ENCODE data around the gene LRRC43.
A peak's percentile ranks its signal among the peaks of the same experiment; 100 is the strongest.

Gene LRRC43, protein sequence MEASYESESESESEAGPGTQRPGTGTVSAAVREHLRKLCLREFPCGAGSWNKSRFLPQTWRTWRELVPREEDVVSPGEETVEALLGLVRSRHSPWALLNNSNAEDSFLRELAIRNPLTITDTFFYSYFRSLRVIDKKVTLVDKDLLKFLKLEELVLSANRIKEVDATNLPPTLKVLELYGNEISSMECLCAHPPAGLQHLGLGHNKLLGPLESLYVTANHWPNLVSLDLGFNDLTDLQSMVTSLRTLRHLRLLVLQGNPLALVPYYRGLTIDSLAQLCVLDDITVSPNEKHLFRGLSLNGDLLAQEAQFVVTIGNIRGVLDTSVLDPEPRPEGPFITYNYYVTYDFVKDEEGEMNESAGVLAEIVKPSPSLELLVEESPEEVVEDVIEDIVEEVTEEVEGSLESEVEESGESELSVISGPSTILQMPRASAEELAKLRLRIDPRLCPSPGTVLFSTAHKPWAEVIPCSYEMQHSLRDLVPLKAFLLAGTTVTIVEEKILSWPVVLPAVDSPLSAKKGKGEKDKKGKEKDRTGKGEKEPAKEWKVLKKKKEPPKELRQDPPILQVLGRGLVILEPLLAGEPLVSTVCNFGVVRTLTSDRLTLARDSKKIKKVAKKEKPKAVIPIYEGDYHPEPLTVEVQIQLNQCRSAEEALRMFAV

GRCh38 chr12:122182887-122183587 lies at the start of gene LRRC43:
LRRC43 (plus strand) TSS chr12:122183123; CDS start chr12:122183145, 22 bp downstream.
- peak; percentile 23 for DNase-seq

DNA sequence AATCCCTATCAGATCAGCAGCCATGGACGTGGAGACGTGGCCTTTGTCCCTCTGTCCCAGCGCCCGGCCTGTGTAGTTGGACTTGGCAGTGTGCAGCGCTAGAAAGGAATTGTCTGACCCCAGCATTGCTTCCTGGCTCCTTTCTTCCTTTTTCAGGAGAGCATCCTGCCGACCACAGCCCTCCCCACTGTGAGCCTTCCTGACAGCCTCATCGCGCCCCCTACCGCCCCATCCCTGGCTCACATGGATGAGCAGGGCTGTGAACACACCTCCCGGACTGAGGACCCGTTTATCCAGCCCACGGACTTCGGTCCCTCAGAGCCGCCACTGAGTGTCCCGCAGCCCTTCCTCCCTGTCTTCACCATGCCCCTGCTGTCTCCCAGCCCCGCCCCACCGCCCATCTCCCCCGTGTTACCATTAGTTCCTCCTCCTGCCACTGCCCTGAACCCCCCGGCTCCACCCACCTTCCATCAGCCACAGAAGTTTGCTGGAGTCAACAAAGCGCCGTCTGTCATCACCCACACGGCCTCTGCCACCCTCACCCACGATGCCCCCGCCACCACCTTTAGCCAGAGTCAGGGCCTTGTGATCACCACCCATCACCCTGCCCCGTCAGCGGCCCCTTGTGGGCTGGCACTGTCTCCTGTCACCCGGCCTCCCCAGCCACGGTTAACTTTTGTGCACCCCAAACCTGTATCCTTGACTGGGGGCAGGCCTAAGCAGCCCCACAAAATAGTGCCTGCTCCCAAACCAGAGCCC lies 49.6 kb upstream of the LRRC43 start:
- DNase-seq, result no peak

- DNase-seq, result no peak
Measured at GRCh38 chr12:122135437-122136031, 47.4 kb upstream of the LRRC43 start.

DNA sequence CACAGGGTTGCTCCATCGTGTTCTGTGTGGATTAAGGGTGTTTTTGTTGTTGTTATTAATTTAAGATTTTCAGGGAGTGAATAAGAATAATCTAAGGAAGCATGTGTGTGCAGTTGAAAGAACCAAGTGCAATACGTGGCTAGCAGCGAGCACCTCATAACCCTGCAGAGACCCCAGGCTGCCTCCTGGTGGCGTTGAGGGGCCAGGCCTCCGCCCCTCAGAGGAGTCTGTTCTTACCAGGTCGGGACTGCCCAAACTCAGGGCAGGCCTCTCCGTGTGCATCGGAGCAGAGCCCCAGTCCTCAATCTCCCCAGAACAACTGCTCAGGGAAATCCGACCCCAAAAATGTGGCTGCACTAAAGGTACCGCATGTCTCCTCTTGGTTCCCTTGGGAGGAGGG lies 45.7 kb upstream of the LRRC43 start:
- DNase-seq, result no peak

- DNase-seq, result no peak
Measured at GRCh38 chr12:122137681-122138080, 45.2 kb upstream of the LRRC43 start.

DNA sequence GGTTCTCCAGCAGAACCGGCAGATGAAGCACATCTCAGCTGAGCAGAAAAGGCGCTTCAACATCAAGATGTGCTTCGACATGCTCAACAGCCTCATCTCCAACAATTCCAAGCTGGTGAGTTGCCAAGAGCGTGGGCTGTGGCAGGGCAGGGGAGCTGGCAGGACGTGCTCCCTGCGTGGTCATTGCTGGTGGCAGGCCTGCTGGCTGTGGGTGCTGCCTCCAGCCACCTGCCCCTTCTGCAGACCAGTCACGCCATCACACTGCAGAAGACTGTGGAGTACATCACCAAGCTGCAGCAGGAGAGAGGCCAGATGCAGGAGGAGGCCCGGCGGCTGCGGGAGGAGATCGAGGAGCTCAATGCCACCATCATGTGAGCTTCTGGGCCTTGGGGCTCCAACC lies 44.7 kb upstream of the LRRC43 start:
- no peak for DNase-seq

DNA sequence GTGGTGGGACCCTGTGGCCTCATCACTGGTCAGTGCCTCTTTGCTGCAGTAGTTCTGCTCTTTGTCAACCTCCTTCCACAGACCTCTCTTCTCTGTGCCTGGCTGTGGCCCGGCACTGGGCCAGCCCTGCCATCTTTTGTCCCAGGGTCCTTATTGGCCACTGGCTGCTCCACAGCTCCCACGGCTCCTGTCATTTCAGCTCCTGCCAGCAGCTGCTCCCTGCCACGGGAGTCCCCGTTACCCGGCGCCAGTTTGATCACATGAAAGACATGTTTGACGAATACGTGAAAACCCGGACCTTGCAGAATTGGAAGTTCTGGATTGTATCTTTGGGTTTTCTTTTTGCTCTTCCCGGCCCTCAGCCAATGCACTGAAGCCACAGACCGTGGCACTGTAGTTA lies 44.3 kb upstream of the LRRC43 start:
- no peak for DNase-seq

GRCh38 chr12:122139266-122139665 lies 43.7 kb upstream of the LRRC43 start:
- no peak for DNase-seq

DNA sequence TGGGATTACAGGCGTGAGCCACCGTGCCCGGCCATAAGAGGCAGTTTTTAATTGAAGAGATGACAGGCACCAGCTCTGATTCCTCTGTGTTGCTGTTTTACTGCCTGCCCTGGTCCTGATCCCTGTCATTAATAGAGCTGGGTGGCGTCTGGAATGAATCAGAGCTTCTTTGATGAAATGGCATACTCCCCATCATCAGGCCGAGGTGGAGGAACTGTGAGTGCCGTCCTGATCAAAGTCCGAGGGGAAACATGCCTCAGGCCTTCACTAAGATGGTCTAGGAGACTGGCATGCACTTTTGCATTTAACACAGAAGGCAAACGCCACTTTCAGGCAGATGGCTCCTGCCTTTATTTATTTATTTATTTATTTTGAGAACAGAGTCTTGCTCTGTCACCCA lies 43.0 kb upstream of the LRRC43 start:
- DNase-seq, result no peak

- DNase-seq, result no peak
Measured at GRCh38 chr12:122140467-122141257, 42.3 kb upstream of the LRRC43 start.

GRCh38 chr12:122141911-122142725 lies 40.8 kb upstream of the LRRC43 start:
- DNase-seq, result no peak

DNA sequence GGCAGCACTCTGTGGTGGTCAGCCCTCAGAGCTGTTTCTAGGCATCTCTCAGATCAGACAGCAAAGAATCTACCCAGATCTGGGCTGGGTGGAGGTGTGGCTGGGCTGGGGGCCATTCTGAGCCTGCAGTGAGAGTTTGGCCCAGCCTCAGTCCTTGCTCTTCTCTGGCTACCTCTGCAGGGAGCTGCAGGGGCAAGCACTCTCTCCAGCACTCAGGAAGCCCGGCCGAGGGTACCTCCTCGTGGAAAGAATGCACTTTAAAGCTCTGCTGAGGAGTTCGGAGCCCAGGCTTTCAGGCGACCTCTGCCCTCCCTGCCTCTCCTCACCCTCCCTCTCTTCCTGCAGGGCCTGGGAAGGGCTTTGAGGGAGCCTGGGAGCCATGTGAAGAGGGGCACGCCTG lies 40.1 kb upstream of the LRRC43 start:
- no peak for DNase-seq

- no peak for DNase-seq
Measured at GRCh38 chr12:122144885-122145284, 38.0 kb upstream of the LRRC43 start.

DNA sequence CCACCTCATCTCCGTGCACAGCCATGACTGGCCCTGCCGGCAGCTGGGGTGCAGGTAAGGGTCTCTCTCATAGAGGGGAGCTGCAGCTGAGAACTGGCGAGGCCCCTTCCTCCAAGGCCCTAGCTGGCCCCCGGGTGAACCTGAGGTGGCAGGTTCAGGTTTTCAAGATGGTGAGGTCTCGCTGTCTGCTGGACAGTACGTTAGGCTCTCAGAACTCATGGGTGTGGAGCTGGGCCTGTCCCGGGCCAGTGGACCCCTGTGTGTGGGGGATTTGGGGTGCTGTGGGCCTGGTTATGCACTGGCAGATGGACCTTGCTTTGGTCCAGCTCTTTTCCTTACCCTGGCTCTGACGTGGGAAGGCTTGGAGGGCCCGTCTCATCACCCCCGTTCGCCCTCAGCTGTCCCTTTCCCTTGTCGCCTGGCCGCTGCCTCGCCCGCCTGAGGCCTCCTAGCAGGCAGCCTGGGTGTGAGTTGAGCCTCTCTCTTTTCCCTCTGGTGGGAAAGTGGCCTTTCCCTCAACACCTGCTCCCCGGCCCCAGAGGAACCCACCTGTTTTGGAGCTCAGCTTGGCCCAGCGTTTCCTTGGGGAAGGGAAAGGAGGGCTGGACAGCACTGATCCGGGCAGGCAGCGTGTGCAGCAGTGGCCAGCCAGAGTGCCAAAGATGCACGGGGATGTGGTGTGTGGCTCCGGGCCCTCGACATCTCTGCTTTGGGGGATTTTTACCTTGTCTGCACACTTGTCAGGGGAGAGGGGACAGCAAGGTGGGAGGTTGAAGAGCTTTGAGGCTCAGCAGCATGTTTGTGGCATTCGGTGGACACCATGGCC lies 37.2 kb upstream of the LRRC43 start:
- DNase-seq, result no peak

DNA sequence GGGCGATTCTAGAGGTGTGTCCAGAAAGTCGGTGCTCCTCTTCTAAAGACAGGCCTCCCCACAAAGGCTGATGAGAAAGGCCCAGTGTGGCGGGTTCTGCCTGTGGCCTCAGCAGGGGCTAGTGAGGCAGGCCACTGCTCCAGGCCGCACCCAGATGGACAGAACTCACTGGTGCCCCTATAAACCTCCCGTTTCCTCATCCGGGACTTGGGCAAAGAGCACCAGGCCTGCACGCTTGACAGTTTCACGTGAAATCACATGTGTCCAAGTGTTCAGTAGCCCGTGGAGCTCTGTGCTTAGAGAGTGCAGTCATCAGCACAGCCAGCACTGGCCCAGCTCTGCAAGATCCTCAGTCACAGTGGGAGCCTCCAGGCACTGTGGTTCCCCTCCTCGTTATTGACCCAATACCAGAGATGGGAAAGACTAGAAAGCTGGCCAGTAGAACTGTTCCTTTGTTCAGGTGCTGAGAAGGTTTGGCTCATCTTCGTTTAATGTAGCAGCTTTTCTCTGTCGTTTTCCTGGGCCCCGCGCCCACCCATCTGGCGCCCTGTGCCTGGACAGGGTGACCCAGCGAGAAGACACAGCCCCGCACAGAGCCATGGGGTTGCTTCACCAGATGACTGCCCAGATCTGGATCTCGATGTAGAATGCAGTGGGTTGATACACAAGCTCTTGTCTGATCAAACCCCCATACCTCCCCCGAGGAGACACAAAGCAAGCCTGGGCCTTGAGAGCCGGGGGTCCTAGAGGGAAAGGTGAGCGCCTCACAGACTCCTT lies 35.2 kb upstream of the LRRC43 start:
- no peak for DNase-seq

DNA sequence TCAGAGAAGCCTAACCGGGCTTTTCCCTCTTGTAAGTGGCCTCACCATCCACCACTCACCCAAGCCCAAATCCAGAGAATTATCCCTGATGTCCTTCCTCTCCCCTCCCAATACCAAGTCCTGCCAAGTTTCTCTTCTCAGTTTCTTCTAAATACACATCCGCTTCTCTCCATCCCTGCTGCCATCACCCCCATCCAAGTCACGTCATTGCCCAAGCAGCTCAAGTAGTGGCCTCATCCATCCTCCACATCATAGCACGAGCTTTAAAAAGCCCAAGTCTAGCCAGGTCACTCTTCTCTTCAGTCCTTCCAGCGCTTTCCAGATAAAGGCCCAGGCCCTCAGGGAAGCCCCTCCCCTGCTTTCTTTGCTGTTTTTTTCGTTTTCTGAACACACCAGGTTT lies 34.3 kb upstream of the LRRC43 start:
- DNase-seq, result no peak

GRCh38 chr12:122150127-122150681 lies 32.7 kb upstream of the LRRC43 start:
- no peak for DNase-seq

- DNase-seq, result no peak
Measured at GRCh38 chr12:122152754-122153153, 30.2 kb upstream of the LRRC43 start.

DNA sequence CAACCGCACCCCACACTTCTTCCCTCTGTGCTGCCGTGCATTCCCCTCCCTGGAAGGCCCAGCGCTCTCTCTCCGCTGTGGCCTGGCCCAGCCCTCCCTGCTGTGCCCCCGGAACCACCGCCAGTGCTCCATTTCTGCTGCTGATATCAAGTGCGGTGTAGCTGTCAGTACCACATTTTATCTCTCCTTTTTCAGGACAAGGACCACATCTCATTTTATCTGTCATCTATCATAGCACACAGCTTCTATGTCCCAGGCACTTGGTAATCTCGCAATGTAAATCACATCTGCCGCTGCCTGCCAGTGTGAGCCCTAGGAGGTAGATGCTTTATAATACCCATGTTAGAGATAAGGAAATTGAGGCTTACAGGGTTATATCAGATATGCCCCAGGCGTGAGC lies 27.2 kb upstream of the LRRC43 start:
- no peak for DNase-seq
